ENCODE measurements around the gene CSTB.

Gene CSTB

DNA sequence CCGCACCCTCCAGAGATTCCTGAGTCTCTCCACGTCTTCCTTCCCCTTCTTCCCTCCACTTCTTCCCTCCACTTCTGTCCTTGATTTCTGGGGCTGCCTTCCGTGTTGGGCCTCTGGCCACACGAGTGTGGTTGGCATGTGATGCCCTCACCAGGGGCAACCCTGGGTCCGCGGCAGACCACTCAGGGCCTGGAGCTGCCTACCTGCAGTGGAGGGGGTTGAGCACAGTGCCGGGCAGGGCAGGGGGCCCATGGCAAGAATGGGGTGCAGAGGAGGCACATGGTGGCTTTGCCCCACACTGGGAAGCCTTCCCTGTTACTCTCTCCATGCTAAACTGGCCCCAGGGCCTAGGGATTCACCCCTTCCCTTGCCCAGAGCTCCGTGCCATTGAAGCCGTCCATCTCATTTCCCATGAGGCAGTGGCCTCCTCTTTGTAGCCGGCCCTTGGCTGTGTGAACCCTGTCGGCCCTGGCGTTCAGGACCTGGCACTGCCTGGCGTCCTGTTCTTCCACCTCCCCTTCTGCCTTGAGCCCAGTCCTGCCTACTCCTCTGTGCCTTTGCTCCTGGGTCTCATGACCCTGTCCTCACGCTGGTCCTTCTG, 26.7 kb upstream of the CSTB start:
- TF ChIP-seq, protein P1, sequence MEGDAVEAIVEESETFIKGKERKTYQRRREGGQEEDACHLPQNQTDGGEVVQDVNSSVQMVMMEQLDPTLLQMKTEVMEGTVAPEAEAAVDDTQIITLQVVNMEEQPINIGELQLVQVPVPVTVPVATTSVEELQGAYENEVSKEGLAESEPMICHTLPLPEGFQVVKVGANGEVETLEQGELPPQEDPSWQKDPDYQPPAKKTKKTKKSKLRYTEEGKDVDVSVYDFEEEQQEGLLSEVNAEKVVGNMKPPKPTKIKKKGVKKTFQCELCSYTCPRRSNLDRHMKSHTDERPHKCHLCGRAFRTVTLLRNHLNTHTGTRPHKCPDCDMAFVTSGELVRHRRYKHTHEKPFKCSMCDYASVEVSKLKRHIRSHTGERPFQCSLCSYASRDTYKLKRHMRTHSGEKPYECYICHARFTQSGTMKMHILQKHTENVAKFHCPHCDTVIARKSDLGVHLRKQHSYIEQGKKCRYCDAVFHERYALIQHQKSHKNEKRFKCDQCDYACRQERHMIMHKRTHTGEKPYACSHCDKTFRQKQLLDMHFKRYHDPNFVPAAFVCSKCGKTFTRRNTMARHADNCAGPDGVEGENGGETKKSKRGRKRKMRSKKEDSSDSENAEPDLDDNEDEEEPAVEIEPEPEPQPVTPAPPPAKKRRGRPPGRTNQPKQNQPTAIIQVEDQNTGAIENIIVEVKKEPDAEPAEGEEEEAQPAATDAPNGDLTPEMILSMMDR (IDR thresholded peaks at IDR 0.05; ENCODE audit: low read depth, low read length) = no peak
- DNase-seq (ENCODE audit: low read depth in 2 of 2) = no peak
- H3K4me3 ChIP-seq (replicated peaks in 1 of 2; ENCODE audit: low read depth in 2 of 2, low read length in 2 of 2) = no peak overlapping the region

DNA sequence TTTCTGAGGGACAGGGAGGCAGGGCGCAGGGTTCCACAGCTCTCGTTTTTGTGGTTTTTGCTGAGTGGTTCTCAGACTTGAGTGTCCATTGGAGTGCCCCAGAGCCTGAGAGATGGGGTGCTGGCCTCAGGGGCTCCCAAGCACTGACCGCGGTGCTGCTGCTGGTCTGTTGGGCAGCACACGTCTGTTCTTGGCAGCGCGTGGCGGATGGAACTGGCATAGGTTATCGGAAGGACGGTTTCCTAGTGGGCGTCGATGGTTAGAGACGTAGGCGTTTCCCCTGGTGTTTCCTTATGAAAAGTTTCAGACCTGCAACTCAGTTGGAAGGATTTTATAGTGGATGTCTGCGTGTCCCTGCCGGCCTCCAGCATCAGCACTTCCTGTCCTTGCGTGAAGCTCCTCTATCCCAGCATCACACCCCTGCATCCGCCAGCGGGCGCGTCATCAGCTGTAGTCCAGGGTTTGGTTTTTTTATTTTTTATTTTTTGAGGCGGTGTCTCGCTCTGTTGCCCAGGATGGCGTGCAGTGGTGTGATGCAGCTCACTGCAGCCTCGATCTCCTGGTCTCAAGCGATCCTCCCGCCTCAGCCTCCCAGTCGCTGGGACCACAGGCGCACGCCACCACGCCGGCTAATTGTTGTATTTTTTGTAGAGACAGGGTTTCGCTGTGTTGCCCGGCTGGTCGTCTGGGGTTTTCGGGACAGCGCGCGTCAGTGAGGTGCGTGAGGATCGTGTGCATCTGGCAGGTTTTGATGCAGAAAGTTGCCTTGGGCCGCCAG, 25.1 kb upstream of the CSTB start:
- no peak for DNase-seq (ENCODE audit: low read depth in 2 of 2)
- H3K4me3 ChIP-seq (replicated peaks in 1 of 2; ENCODE audit: low read depth in 2 of 2, low read length in 2 of 2) = no peak overlapping the region
- TF ChIP-seq, protein P1 (IDR thresholded peaks at IDR 0.05; ENCODE audit: low read depth, low read length) = no peak

DNA sequence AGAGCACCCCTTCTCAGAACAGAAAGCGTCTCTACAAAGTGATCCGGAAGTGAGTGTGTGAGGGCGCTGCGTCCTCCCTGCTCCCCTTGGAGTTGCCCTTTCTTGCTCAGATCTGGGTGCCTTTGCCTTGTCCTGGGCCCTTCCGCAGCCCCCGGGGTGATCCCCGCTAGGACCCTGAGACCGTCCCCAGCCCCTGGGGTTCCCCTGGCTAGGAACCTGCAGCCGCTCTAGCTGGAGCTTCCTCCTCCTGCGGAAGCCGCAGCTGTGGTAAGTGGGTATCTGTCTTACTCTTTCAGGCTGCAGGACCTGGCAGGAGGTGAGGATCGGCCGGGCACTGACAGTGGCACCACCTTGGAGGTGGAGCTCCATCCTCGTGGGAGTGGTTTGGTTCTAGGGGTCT, 24.5 kb upstream of the CSTB start:
- DNase-seq (ENCODE audit: low read depth in 2 of 2) = no peak
- TF ChIP-seq, protein P1 (IDR thresholded peaks at IDR 0.05; ENCODE audit: low read depth, low read length) = no peak
- no peak overlapping the region for H3K4me3 ChIP-seq (replicated peaks in 1 of 2; ENCODE audit: low read depth in 2 of 2, low read length in 2 of 2)

DNA sequence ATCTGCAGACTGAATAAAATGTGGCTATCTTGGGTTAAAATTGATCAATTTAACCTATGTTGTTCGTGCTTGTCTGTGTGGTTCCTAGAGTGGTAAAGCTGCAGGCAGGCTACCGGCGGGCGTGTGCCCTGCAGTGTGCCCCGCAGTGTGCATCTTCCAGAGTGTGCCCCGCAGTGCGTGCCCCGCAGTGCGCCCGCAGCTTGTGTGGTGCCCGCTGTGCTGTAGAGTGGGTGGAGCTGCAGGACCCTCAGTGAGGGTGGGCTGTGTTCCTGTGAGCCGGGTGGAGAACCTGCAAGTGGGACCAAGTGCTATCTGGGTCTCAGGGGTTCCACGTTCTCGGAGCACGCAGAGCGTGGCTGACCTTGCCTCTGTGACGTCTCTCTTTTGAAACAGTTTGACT, 24.0 kb upstream of the CSTB start:
- H3K4me3 ChIP-seq (replicated peaks in 1 of 2; ENCODE audit: low read depth in 2 of 2, low read length in 2 of 2) = no peak overlapping the region
- TF ChIP-seq, protein P1 (IDR thresholded peaks at IDR 0.05; ENCODE audit: low read depth, low read length) = no peak
- DNase-seq (ENCODE audit: low read depth in 2 of 2) = no peak

DNA sequence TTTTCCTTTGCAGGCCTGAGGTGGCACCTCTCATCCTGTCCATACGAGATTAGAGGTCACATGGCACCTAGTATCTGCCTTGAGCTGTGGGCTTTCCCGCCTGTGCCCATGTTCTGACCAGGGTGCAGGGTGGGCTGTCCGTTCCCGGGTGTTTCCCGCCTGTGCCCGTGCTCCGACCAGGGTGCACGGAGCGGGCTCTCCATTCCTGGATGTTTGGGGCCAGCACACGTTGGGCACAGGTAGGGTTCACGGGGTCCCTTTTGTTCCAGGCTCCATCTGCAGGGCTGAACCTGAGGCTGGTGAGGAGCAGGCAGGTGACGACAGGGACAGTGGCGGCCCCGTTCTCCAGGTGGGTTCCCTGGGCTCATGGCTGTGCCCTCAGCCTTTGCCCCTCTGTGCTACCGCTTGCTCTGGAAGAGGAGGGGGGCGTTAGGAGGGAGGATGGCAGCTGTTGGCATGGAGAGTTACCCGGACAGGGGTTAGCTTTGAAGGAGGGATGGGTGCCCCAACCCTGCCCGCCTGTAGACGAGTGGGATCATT, 23.3 kb upstream of the CSTB start:
- no peak for DNase-seq (ENCODE audit: low read depth in 2 of 2)
- TF ChIP-seq, protein P1 (IDR thresholded peaks at IDR 0.05; ENCODE audit: low read depth, low read length) = no peak
- no peak overlapping the region for H3K4me3 ChIP-seq (replicated peaks in 1 of 2; ENCODE audit: low read depth in 2 of 2, low read length in 2 of 2)

DNA sequence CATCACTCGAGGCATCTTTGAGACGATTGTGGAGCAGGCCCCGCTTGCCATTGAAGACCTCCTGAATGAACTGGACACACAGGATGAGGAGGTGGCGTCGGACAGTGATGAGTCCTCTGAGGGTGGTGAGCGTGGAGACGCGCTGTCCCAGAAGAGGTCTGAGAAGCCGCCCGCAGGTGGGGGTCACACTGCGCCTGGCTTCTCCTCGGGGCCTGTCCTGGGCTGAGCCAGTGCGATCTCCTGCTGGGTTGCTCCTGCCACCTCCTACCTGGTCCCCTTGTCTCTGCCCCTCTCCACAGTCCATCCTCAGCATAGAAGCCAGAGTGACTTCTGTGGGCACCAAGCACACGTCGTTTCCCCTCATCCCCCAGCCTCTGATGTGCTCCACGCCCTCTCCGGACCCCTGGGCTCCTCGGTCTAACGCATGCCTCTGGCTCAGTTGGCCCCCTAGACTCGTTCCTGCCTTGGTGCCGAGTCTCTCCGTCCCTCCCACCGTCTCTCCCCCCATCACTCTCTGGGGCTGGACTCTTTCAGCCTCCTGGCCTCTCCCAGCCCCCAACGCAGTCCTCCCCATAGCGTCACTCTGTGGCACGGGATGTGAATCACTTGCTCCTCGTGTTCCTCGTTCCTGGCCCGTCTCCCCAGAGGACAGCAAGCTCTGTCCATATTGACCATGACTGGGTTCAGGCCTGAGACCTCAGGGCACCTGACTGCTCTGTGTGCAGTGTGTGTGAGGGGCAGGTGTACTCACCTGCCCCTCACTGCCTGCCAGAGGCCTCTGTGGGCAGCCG, 22.0 kb upstream of the CSTB start:
- no peak overlapping the region for H3K4me3 ChIP-seq (replicated peaks in 1 of 2; ENCODE audit: low read depth in 2 of 2, low read length in 2 of 2)
- peak in 1 of 2 donors; percentile 32 for DNase-seq (ENCODE audit: low read depth in 2 of 2)
- TF ChIP-seq, protein P1 (IDR thresholded peaks at IDR 0.05; ENCODE audit: low read depth, low read length) = no peak

Data from cardiac fibroblast (primary cell).